Epithelial cell of esophagus (primary cell): ENCODE results near the gene SLC5A5.

Experiments used
- DNase-seq: peaks from one replicate; pipeline ENCODE4 v3.0.0; 2010; ENCODE audit warnings: low read depth
- H3K4me3 ChIP-seq: 2 replicates; pipeline ENCODE4 v1.5.1; 2011; ENCODE audit warnings: mild to moderate bottlenecking, low read length, control low read depth
- TF ChIP-seq, protein P1 (sequence below): IDR thresholded peaks from 2 replicates; pipeline ENCODE4 v1.5.1; 2011; ENCODE audit warnings: low read depth, mild to moderate bottlenecking, low read length, control low read depth, inconsistent platforms; ENCODE audit not compliant: insufficient read depth; ENCODE audit errors: missing control alignments

SLC5A5 gene

DNA sequence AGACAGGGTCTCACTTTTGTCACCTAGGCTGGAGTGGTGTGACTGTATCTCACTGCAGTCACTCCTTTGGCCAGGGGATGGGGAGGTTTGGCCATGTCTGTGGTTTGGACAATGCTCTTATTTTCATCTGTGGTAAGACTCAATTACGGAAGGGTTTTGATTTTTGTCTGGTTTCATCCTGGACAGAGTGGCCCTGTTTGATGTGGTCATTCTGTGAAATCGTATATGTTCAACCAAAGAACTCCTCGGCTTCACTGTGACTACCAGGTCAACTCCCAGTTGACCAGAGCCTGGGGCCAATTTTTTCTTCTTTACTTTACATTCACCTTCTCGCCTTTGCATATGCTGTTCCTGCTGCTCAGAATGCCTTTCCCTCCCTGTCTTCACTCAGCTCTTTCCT lies 54.3 kb downstream of the SLC5A5 start:
- TF ChIP-seq, protein P1, sequence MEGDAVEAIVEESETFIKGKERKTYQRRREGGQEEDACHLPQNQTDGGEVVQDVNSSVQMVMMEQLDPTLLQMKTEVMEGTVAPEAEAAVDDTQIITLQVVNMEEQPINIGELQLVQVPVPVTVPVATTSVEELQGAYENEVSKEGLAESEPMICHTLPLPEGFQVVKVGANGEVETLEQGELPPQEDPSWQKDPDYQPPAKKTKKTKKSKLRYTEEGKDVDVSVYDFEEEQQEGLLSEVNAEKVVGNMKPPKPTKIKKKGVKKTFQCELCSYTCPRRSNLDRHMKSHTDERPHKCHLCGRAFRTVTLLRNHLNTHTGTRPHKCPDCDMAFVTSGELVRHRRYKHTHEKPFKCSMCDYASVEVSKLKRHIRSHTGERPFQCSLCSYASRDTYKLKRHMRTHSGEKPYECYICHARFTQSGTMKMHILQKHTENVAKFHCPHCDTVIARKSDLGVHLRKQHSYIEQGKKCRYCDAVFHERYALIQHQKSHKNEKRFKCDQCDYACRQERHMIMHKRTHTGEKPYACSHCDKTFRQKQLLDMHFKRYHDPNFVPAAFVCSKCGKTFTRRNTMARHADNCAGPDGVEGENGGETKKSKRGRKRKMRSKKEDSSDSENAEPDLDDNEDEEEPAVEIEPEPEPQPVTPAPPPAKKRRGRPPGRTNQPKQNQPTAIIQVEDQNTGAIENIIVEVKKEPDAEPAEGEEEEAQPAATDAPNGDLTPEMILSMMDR, result no peak
- H3K4me3 ChIP-seq, result no peak overlapping the region
- DNase-seq, result no peak

DNA sequence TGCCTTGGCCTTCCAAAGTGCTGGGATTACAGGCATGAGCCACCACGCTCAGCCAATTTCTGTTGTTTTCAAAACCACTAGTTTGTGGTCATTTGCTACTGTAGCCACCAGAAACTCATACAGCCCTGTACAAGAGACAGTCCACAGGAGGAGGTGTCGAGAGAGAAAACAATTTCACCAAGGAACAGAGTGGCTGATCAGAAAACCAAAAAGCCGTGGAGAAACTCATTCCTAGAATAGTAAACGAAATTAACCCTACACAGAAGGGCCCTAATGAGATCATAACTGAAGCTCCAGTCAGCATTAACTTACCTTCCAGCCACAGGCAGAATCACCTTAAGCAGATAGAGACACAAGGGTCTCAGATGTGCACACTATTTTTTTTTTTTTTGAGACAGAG lies 57.3 kb downstream of the SLC5A5 start:
- no peak overlapping the region for H3K4me3 ChIP-seq
- DNase-seq, result no peak
- TF ChIP-seq, protein P1, result no peak

DNA sequence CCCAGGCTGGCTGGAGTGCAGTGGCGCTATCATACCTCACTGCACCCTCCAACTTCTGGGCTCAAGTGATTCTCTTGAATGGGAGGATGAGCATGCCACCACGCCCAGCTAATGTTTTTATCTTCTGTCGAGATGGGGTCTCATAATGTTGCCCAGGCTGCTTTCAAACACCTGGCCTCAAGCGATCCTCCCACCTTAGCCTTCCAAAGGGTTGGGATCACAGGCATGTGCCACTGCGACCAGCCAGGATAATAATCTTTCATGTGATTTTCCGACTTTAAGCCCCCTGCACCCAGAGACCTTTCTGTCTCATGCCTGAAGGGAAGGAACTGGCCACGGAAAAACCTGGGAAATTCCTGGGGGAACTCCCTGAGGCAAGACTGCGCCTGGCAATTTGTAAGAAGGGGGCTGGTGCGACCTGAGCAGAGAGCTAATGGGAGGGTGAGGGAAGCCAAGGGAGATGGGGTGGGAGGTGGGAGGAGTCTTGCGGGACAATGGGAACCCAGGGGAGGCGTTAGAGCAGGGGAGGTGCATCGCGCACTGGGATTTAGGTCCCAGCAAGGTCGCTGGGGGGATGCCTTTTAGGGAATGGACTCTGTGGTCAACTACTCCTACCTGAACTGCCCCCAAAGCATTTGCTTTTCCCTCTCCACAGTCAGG lies 59.9 kb downstream of the SLC5A5 start:
- TF ChIP-seq, protein P1, result no peak
- peak overlapping the region; percentile 97 for H3K4me3 ChIP-seq
- DNase-seq, result no peak

DNA sequence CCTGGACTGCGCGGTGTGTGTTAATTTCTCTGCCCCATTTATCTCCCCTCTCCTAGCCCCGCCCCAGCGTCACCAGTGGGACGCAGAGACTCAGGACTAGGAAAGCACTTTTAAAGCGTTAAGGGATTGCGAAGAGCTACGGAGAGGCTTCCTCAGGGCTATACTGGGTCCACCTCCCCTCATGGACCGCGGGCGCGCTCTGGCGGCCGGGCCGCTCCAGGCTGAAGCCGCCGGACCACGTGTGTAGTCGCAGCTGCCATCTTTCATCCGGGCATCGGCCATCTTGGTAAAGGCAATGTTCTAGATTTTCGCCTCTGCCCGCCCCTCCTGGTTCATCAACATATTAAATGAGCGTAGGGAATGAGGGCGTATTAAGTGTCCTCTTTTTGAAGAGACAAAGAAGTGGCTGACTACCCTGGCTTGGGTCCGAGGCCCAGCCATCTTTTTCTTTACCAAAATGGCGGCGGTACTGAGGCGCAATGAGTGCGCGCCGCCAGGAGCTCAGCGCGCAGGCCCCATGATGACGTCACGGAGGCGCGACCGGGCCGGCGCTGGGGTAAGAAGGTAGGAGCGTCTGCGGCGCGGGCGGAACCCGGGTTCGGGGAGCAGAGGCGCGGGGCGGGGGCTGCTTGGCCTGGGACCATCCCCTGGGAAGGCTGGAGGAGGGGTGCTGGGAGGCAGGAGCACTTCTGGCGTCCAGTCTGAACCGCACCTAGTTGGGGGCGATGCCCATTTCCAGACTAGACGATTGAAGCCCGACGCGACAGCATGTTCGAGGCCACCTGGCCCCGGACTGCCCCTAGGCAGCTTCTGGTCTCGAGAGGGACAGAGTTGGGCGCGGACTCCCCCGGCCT lies 61.0 kb downstream of the SLC5A5 start, which contains the start of gene CCDC124:
CCDC124 (plus strand) TSS at position 531 of the 854 bp plus-strand sequence. CDS start 3,406 bp downstream, outside the sequence.
- DNase-seq, result peak; percentile 94
- TF ChIP-seq, protein P1, result peak; percentile 93
- peak within 1 kb of the TSS; percentile 97 for H3K4me3 ChIP-seq

DNA sequence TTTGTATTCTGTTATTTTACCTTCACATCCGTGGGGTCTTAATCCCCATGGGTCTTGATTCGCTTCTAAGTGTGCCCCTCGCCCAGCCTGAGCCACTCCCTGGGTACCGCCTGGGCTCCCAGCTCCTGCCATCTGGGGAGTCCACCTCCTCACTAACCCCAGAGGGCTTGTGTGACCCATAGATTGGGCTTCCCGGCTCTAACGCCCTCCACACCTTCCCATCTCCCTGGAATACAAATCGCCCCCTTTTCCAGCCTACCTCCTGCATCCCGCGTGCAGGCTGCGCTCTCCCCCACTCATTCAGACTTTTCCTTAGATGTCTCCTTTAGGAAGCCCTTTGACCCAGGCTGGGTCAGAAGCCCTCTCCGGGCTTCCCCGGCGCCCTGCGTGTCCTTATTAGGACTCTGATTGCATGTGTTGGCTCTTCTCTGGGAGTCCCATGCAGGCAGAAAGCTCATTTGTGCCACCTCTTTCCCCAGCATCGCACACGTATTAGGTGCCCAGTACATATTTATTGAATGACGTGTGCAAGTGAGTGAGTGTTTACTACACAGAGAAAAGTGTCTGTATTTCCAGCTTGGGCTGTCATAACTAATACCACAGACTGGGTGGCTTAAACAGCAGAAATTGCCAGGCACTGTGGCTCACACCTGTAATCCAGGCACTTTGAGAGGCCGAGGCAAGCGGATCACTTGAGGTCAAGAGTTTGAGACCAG lies 61.8 kb downstream of the SLC5A5 start:
- peak overlapping the region; percentile 97 for H3K4me3 ChIP-seq
- TF ChIP-seq, protein P1, result no peak
- peak; percentile 92 for DNase-seq

DNA sequence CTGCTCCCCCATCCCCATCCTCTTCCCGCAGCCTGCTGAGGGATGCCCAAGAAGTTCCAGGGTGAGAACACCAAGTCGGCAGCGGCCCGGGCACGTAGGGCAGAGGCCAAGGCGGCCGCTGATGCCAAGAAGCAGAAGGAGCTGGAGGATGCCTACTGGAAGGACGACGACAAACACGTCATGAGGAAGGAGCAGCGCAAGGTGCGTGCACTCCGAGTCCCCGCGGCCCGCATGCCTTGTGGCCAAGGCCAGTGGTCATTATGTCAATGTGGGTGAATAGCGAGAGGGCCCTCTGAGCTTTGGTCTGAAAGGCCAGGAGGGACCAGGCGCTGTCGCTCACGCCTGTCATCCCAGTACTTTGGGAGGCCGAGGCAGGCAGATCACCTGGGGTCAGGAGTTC lies 64.6 kb downstream of the SLC5A5 start:
- H3K4me3 ChIP-seq, result no peak overlapping the region
- TF ChIP-seq, protein P1, result no peak
- no peak for DNase-seq
